Endodermal cell (in vitro differentiated cells): ENCODE measurements around the gene SGCG. TPM values are rescaled to one million over a fixed set of nuclear protein-coding genes. Genes with fewer than 3 reads are reported as not detected.
A peak's percentile ranks its signal among the peaks of the same experiment; 100 is the strongest.

Source experiments
- DNase-seq: peaks from one replicate; pipeline ENCODE4 v3.0.0-alpha.2; 2017
- H3K27ac ChIP-seq: 2 replicates; pipeline ENCODE4 v1.5.1; 2013; ENCODE audit warnings: mild to moderate bottlenecking, low read depth, low read length, moderate library complexity
- H3K27me3 ChIP-seq: 2 replicates; pipeline ENCODE4 v1.6.1; 2013; ENCODE audit warnings: mild to moderate bottlenecking, low read length, moderate library complexity; ENCODE audit not compliant: insufficient read depth, control insufficient read depth, poor library complexity, severe bottlenecking
- H3K36me3 ChIP-seq: 2 replicates; pipeline ENCODE4 v1.7.0; 2013; ENCODE audit warnings: mild to moderate bottlenecking, low read length, moderate library complexity; ENCODE audit not compliant: control insufficient read depth, insufficient read depth
- H3K4me1 ChIP-seq: one replicate; pipeline ENCODE4 v1.7.0; 2013; ENCODE audit warnings: low read length; ENCODE audit not compliant: control insufficient read depth, insufficient read depth
- H3K4me3 ChIP-seq: 2 replicates; pipeline ENCODE4 v1.5.1; 2013; ENCODE audit warnings: mild to moderate bottlenecking, low read length, moderate library complexity
- H3K9ac ChIP-seq: 2 replicates; pipeline ENCODE4 v1.6.1; 2013; ENCODE audit warnings: mild to moderate bottlenecking, low read length, moderate library complexity; ENCODE audit not compliant: poor library complexity, severe bottlenecking; ENCODE audit errors: extremely low read depth
- H3K9me3 ChIP-seq: 2 replicates; pipeline ENCODE4 v1.6.1; 2013; ENCODE audit warnings: mild to moderate bottlenecking, low read length, moderate library complexity; ENCODE audit not compliant: control insufficient read depth
- H3K27ac Mint-ChIP-seq: 2 replicates; pipeline ENCODE4 v1.8.0; 2020; ENCODE audit warnings: mixed read lengths
- H3K27me3 Mint-ChIP-seq: 2 replicates; pipeline ENCODE4 v1.8.0; 2021; ENCODE audit warnings: mild to moderate bottlenecking, mixed read lengths; ENCODE audit not compliant: insufficient read depth
- H3K36me3 Mint-ChIP-seq: 2 replicates; pipeline ENCODE4 v1.8.0; 2020; ENCODE audit warnings: low read depth, mixed read lengths
- H3K4me1 Mint-ChIP-seq: 2 replicates; pipeline ENCODE4 v1.8.0; 2020; ENCODE audit warnings: mixed read lengths
- H3K4me3 Mint-ChIP-seq: 2 replicates; pipeline ENCODE4 v1.8.0; 2020; ENCODE audit warnings: mild to moderate bottlenecking, moderate library complexity, mixed read lengths
- H3K9me3 Mint-ChIP-seq: 2 replicates; pipeline ENCODE4 v1.8.0; 2020; ENCODE audit warnings: mild to moderate bottlenecking, mixed read lengths
- whole genome bisulfite sequencing, 2 experiments: methylation state at CpG; one replicate each; pipeline versions ENCODE4 v1.1.5 to v1.1.7; 2013; ENCODE audit warnings: missing lambda C conversion rate in 2 of 2, mixed read lengths in 1 of 2; ENCODE audit not compliant: insufficient coverage in 1 of 2, insufficient read length in 1 of 2; 5-methylcytosine and 5-hydroxymethylcytosine counted together
- total RNA-seq, 2 donors: library from RNA; stranded (reverse); fragmentation: NEBNext Ultra II Directional in 1 of 2; extraction: Animal tissue kit (Norgen Biotek cat#: 25700) in 1 of 2; gene quantifications; 2 replicates in 1 of 2; 3 replicates in 1 of 2; pipeline ENCODE4 v1.2.1, GENCODE V29; 2021
- TF ChIP-seq, protein P1 (sequence below): fragments of 200-600 bp; sonication (generic); conservative IDR thresholded peaks from 2 replicates; pipeline ENCODE4 v1.5.0; 2021; ENCODE audit warnings: antibody characterized with exemption, mild to moderate bottlenecking

SGCG gene
- total RNA-seq, 2 donors from 2014 or later, result 0.15 to 0.27 TPM

GRCh38 chr13:23161481-23161825 is 19.3 kb upstream of the SGCG start:
- no peak overlapping the region for H3K4me3 Mint-ChIP-seq
- 85 to 88% methylated on average over 3 of the region's 3 CpGs for WGBS, 2 experiments
- H3K36me3 Mint-ChIP-seq, result no peaks in the 10 kb centered on the region
- H3K27me3 Mint-ChIP-seq, result peaks cover 34% of the 10 kb centered on the region
- H3K36me3 ChIP-seq, result no peaks in the 10 kb centered on the region
- H3K4me1 ChIP-seq, result no peaks in the 10 kb centered on the region
- H3K4me3 ChIP-seq, result no peak overlapping the region
- H3K9me3 Mint-ChIP-seq, result peaks cover 5% of the 10 kb centered on the region
- TF ChIP-seq, protein P1, sequence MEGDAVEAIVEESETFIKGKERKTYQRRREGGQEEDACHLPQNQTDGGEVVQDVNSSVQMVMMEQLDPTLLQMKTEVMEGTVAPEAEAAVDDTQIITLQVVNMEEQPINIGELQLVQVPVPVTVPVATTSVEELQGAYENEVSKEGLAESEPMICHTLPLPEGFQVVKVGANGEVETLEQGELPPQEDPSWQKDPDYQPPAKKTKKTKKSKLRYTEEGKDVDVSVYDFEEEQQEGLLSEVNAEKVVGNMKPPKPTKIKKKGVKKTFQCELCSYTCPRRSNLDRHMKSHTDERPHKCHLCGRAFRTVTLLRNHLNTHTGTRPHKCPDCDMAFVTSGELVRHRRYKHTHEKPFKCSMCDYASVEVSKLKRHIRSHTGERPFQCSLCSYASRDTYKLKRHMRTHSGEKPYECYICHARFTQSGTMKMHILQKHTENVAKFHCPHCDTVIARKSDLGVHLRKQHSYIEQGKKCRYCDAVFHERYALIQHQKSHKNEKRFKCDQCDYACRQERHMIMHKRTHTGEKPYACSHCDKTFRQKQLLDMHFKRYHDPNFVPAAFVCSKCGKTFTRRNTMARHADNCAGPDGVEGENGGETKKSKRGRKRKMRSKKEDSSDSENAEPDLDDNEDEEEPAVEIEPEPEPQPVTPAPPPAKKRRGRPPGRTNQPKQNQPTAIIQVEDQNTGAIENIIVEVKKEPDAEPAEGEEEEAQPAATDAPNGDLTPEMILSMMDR, result no peak
- H3K27ac ChIP-seq, result no peak overlapping the region
- no peak overlapping the region for H3K9ac ChIP-seq
- peaks cover 22% of the 10 kb centered on the region for H3K27me3 ChIP-seq
- DNase-seq, result no peak
- H3K9me3 ChIP-seq, result no peaks in the 10 kb centered on the region
- H3K27ac Mint-ChIP-seq, result no peak overlapping the region
- H3K4me1 Mint-ChIP-seq, result no peaks in the 10 kb centered on the region

DNA sequence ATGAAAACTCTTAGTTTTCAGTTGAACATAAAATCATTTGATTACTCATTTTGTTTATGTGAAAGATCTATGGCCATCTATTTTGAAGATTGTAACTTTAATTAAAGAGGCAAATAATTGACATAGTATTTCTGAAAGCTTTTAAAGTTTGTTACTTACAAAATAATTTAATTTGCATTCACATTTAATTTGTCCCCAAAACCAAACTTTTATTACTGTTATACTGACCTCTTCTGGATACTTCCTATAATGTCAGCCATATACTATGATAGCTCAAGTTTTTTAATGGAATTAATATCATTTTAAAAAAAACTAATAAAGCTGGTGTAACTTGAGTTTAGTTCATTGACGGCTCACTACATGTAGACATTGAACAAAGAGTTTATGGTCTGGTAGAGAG is 4.9 kb upstream of the SGCG start:
- TF ChIP-seq, protein P1, result peak; percentile 71
- DNase-seq, result no peak
- H3K9ac ChIP-seq, result no peak overlapping the region
- no peaks in the 10 kb centered on the region for H3K27me3 ChIP-seq
- no peaks in the 10 kb centered on the region for H3K9me3 ChIP-seq
- no peaks in the 10 kb centered on the region for H3K4me1 ChIP-seq
- no peaks in the 10 kb centered on the region for H3K27me3 Mint-ChIP-seq
- no peak overlapping the region for H3K27ac Mint-ChIP-seq
- no CpG with 5 or more reads among the region's 1 CpG for WGBS, 2 experiments
- no peaks in the 10 kb centered on the region for H3K36me3 Mint-ChIP-seq
- no peaks in the 10 kb centered on the region for H3K9me3 Mint-ChIP-seq
- no peak overlapping the region for H3K4me3 Mint-ChIP-seq
- no peaks in the 10 kb centered on the region for H3K4me1 Mint-ChIP-seq
- no peak overlapping the region for H3K27ac ChIP-seq
- H3K4me3 ChIP-seq, result no peak overlapping the region
- H3K36me3 ChIP-seq, result no peaks in the 10 kb centered on the region

DNA sequence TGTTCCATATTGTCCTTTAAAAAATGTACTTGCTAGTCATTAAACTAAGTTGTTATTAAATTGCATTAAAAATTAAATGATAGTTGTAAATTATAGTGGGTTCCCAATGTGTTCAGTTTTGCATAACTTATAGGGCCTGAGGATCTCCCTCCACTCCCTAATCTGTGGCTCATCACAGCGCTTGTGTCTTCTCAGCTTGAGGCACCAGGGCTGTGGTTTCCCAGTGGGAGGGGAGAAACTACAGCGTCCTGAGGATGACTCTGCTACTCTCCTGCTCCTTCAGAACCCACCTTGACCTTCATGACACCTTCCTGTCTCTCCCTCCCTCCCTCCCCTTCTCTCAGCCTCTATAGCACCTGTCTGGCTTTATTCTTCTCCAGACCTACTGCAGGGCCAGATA is 1.4 kb downstream of the SGCG start:
- no peak for DNase-seq

More for the DNA sequence above, 1.4 kb downstream of the SGCG start:
- H3K27ac ChIP-seq, result no peak overlapping the region
- Mint-ChIP-seq H3K27me3 (no peaks in the 10 kb centered on the region), H3K27ac (no peak overlapping the region), H3K36me3 (no peaks in the 10 kb centered on the region), H3K9me3 (no peaks in the 10 kb centered on the region), H3K4me1 (no peaks in the 10 kb centered on the region), H3K4me3 (no peak overlapping the region)
- TF ChIP-seq, protein P1, result no peak
- H3K36me3 ChIP-seq, result no peaks in the 10 kb centered on the region
- no peaks in the 10 kb centered on the region for H3K9me3 ChIP-seq
- no peak overlapping the region for H3K9ac ChIP-seq
- no peak overlapping the region for H3K4me3 ChIP-seq
- H3K27me3 ChIP-seq, result no peaks in the 10 kb centered on the region
- H3K4me1 ChIP-seq, result no peaks in the 10 kb centered on the region
- WGBS, 2 experiments, result 78% methylated on average over 2 of the region's 2 CpGs; no CpG with 5 or more reads in 1 of the 2 experiments
